Suppressor macrophage treated with lipopolysaccharide for 4 hours (primary cell): ENCODE results near the gene RCAN1.
"Not testable (repeated sequence)": the region's sequence is repeated elsewhere in the genome, so short reads cannot be mapped to it uniquely, and the experiment has no call there.

Experiments used
- DNase-seq: peaks from one replicate; pipeline ENCODE4 v3.0.0-alpha.2; 2020

RCAN1 gene

DNA sequence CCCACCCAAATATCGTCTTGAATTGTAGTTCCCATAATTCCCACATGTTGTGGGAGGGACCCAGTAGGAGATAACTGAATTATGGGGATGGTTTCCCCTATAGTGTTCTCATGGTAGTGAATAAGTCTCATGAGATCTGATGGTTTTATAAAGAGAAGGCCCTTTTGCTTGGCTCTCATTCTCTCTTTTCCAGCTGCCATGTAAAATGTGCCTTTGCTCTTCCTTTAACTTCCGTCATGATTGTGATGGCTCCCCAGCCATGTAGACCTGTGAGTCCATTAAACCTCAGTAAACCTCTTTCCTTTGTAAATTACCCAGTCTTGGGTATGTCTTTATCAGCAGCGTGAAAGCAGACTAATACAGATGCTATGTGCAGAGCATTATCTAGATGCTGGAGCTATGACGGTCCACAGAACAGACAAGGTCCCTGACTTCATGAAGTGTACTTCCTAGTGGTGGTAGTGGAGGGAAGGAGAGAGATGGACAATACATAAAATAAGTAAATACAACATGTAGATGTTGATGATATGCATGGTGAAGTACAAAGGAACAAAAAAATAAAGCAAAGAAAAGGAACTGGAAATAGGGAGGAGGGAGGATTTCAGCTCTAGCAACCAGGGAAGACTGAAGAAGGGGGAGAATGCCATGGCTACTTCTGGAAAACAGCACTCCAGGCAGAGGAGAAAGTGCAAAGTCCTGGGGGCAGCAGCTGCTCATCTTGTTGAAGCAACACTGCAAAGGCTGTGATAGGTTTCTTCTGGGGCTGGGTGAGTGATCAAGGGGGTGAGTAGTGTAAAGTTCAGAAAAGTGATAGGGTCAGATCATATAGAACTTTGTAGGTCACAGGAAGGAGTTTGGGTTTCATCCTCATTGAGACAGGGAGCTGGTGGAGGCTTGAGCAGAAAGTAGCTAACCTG lies 6.8 kb upstream of the RCAN1 start:
- DNase-seq, result no peak

DNA sequence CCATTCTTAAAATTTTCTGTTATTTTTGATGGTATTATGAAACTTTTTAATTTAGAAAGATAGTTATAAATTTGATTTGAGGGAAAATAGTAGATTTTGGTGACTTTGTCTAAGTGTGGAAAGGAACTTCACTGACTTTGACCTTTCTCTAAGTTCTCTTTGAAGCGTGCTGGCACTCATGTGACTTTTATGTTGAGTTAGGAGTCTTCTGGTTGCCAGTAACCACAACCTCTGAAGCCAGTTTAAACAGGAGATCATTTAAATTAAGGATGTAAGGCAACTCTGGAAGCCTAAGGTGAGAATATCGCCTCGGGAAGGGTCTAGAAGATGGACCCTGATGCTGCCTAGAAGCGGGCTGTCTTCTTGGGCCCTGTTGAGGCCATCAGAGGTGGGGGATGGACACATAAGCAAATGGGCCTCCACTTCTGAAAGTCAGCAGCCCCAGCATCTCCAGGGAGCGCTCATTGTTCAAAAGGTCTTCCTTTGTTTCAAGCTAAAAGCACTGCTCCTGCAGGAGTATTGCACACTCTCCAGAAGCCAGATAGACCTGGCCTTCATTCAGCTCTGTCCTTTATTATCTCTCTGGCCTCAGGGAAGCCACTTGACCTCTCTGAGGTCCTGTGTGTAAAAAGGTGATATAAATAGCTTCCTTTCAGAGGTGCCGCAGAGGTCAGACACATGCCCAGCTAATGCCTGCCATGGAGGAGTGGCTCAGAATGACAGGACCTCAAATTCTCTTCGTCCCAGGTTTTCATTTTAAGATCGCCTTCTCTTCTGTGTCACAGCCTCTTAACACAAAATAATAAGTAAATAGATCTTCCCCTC lies 5.1 kb upstream of the RCAN1 start:
- DNase-seq, result no peak

DNA sequence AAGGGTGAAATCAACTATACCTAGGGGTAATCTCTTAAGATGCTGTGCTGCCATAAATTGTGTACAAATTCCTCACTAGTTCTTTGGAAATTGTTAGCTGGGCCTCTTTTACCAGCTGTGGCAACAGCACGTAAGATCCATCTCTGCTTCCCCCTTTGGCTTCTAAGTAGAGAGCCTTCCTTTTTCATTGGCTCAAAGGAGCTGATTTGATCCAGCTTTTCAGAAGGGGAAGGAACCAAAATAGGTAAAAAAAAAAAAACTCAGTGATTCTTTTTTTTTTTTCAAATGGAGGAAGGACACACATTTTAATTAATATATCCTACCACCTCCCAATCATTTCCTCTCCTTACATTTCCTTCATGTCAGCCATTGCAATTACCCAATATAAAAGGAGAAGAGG lies 4.0 kb upstream of the RCAN1 start:
- DNase-seq, result peak; percentile 24

DNA sequence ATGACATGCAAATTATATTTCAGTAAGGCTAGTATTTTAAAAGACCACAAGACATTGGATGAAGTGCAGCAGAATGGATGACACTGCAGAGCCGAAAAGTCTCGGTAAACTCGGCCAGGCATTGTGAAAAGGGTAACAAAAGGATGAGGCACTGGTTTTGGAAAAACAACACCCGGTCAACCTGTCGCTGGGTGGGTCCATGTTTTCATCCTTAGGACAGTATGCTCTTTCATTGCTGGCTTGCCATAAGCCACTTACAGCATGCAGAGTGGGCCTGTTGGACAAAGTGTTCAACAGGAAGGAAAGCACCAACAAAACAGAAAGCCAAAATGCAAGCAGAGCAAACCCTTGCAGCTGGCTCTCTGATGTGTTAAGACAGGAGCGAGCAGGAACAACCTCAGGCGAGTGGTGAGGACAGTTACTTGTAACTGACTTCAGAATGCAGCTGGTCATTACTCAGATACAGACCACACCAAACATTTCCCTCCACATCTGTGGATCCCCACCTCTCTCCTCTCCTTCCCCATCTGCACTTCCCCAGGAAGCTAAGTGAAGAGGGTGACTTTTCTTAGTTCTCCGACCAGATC lies 2.9 kb upstream of the RCAN1 start:
- peak; percentile 21 for DNase-seq

DNA sequence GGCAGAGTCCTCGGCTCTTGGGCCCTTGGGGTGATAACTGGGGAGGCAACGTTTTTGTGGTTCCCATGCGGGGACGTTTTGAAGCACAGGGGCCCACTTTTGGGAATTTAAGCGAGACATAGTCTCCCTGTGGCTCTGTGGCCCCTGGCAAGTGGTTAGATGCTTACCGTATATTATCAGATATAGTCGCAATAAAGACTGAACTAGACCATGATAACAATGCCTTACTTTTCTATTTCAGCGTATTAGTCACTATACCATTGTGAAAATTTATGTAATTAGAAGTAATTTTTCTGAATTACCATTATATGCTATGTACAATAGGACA lies 538 bp upstream of the RCAN1 start:
- no peak for DNase-seq

DNA sequence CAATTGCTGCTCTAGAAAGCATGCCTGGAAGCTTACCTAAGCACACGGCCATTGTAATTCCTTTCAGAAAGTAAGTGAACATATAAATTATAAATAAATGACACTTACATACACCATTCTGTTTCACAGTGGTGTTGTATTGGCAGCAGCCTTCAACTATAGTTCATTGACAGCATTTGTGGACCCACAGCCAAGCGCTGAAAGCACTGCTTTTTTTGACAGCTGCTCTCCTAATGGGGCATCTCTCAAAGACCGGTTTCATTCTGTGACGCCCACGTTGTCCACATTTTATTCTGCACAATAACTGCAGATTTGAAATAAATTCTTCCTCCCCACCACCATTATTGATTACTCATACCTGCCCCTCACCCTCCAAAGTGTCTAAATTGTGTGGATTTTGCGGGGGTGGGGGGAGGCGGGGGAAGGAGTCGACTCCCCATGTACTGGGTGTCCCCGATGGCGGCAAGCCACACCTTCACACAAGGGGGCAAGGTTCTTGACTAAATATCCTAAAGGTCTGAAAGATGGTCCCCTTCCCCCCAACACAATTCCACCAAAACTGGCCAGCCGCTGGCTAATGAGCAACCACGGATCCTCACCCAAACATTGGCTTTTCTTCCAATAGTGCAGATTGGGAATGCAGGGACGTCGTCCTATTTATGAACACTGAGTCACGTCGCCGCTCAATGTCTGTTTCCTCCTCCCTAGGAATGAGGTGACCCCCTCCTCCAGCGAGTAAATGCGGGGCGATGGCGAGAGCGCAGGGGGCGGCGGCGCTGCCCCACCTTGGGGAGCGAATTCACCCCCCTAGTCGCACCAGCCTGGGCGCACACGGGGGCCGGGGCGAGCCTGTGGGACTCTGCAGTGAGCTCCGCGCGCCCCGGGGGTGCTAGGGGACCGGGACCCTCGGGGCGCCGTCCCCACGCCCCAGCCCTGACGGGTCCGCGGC lies 960 bp downstream of the RCAN1 start:
- DNase-seq, result no peak

DNA sequence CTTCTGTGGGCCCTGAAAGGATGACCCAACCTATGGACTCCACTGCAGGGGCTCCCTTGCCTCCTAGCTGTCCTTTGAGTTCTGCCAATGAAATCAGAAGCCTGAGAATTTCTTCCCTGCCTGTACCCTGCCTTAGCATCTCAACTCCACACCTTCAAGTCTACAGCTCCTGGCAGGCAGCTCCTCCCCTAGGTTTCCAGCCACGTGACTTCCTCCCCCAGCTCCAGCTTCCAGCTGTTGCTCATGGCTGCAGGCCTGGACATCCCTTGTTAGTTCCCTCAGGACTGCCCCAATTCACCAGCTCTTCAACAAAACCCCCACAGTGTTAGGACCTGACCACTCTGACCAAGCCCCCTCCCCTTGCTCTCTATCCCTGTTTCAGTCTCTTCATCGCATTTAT lies 2.4 kb downstream of the RCAN1 start:
- DNase-seq, result no peak

DNA sequence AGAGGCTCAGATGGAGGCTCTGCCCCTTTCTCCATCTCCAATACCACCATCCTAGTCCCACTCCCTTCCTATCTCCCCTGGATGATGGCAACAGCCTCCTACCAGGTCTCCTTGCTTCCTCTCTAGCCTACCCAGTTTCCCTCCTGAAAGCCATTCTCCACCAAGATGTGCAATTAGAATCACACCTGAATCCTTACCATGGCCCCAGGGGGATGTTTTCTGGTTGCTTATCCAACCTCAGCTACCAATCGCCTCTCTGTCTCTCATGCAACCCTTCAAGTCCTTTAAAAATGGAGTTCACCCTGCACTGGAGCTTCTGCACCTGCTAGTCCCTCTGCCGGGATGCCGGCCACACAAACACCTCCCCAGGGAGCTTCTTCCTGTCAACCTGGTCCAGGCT lies 2.9 kb downstream of the RCAN1 start:
- DNase-seq, result no peak

DNA sequence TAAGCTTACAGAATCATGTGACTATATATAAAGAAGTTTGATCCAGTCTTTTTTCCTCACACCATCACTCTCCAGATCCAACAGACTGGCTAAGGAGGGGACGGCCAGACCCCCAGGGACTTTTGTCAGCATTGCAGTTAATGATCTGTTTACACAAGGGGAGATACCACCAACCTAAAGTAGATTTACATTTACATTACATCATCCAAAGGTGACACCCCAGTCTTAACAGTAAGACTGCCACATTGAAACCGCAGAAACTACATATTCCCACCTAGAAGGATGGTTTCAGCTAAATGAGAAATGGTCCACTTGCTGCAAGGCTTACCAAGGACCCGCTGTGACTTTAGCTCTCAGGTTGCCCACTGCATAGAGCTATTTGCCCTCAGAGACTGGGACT lies 3.4 kb downstream of the RCAN1 start:
- DNase-seq, result no peak

DNA sequence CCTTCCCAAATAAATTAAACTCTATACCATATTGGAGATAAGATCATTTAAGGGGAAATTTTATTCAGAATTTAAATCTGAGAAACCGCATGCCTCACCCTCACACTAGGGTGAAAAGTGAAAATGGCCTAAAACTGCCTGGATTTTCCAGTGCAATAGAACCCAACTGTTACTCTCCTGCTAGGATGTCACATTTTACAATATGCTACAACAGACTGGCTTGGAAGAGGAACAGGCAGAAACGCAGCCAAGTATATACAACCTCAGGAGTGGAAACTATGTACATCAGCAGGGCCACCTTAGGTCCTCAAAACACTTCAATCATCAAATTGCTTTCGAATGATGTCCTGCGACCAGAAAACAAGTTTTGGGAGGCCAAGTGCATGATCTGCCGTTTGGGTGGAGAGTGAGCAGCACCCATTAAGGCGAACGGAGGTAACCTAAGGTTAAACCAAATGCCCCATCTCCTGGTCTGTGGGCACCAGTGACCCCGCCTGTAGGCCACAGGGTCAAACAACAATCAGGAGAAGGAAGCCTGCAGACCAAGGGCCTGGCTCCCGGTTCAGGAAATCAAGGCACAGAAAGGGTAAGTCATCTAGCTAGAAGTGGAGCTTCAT lies 4.9 kb downstream of the RCAN1 start:
- no peak for DNase-seq

DNA sequence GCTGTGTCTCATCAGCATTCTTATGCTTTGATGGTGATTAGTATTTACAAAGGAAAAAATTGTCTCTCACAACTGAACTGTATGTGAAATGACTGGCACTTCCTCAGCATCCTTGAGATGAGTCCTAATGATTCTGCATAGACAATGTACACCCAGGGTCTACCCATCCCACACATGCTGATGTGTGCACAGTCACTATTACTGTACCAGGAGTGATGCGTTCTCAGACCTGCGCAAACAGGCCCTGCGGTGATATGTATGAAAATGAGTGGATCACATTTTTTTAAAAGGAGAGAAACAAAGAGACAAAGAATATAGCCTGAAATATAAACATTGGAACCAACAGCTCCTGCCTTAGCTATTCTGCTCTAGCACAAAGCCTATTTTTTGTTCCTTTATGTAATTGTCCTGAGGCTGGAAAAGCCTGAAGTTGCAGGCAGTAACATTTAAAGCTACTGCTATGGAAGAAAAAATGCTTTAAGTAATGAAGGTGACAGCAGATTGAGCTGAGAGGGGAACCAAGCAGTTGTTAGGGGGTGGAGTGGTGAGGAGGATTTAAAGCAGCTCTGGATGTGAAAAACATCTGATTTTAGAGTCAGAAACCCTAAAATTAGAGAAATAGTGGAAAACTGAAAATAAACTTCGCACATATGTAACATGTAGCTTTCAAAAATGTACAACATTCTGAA lies 5.5 kb downstream of the RCAN1 start:
- no peak for DNase-seq

DNA sequence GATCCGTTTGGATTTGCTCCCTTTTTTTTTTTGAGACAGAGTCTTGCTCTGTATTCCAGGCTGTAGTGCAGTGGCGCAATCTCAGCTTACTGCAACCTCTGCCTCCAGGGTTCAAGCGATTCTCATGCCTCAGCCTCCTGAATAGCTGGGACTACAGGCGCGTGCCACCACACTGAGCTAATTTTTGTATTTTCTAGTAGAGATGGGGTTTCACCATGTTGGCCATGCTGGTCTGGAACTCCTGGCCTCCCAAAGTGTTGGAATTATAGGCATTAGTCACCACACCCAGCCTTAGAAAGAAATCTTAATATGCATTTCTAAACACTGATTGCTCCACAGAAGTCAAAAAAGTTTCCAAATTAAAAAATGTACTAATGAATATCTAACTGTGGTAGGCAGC lies 7.5 kb downstream of the RCAN1 start:
- DNase-seq, result not testable (repeated sequence)

DNA sequence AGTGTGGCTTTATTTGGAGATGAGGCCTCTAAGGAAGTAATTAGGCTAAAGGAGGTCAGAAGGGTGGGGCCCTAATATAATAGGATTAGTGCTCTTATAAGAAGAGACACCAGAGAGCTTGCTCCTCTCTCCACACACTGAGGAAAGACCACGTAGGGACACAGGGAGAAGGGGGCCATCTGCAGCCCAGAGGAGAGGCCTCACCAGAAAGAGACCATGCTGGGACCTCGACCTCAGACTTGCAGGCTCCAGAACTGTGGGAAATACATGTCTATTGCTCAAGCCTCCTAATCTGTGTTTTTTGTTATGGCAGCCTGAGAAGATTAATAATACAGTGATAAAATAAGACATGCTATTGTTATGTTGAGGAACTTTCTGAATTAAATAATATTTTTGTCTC lies 8.3 kb downstream of the RCAN1 start:
- DNase-seq, result no peak

DNA sequence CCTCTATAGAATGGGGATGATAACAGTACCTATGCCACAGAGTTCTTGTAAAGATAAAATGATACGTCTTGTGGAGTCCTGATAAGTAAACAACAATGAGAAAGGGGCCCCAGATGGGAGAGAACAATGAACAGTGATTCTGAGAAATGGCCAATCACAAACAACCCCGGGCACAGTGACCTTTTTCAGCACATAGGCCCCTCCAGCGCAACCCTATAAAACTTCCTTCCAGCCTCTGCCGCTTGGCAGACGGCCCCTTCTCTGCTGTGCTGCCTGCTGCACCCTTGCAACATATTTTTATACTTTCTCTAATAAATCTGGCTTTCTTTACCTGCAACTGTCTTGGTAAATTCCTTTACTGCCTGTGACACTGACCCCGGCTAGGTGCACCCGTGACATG lies 8.9 kb downstream of the RCAN1 start:
- DNase-seq, result no peak

DNA sequence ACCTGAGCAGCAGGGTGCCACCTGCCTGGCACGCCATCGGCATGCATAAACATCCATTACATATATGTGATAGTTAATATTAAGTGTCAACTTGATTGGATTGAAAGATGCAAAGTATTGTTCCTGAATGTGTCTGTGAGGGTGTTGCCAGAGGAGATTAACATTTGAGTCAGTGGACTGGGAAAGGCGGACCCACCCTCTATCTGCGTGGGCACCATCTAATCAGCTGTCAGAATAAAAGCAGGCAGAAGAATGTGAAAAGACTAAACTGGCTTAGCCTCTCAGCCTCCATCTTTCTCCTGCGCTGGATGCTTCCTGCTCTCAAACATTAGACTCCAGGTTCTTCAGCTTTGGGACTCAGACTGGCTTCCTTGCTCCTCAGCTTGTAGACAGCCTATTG lies 10.0 kb downstream of the RCAN1 start:
- not testable (repeated sequence) for DNase-seq

DNA sequence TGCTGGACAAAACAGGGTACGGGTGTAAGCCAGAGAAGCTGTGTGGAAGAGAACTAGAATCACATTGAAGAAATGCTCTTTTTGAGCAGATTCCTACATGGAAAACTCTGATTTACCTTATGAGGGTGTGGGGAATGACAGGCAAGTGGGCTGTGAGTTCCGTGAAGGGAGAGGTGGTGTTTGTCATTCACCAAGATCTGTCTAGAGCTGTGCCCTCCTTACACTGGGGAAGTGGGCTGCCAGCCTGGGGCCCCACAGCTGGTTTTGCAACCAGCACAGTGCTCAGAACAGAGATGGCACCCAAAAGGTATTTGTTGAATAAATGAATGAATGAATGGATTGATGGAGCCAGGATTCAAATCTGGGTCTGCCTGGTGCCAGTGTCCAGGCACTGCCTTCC lies 10.4 kb downstream of the RCAN1 start:
- no peak for DNase-seq

DNA sequence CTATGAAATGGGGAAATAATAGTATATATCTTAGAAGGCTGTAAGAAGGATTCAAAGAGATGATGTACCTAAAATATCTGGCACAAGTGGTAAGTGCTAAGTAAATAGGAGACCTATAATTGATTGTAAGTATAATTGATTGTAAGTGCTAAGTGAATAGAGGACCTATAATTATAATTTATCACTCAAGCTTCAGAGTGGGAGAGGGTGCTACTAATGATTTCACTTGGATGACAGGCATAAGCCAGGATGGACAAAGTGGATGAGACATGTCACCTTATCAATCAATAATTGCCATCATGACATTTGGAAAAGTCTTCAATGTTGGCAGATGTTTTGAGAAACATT lies 11.2 kb downstream of the RCAN1 start:
- no peak for DNase-seq

DNA sequence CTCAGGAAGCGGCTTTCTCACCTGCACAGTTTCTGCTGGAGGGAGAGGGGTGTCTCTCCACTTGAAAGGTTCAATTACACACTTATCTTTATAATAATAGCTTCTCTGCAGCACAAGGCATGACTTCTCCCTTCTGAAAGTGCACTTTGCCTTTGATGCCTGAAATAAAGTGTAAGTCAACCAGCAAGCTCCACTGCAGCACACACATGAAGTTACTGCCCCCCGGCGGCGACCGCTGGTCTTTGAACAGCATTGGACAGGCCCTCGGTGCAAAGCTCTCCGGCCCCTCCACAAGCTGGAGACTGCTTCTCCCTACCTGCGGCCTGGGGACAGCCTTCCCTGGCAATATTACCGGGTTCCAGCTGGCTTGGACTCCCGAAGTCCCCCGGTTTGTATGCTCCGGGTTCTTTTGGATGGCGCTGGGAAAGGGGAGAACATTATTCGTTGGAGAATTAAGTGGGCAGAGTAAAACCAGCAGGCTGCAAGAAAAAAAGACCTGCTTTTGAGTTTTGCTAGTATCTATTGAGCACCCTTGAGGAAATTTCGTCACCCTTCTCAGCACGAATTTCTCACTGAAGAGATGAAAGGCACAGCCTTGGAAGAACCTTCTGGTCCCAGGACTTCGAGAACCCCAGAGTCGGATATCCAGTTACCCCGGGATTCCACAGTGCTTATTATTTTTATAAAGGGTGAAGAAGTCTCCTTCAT lies 11.8 kb downstream of the RCAN1 start:
- peak; percentile 68 for DNase-seq

DNA sequence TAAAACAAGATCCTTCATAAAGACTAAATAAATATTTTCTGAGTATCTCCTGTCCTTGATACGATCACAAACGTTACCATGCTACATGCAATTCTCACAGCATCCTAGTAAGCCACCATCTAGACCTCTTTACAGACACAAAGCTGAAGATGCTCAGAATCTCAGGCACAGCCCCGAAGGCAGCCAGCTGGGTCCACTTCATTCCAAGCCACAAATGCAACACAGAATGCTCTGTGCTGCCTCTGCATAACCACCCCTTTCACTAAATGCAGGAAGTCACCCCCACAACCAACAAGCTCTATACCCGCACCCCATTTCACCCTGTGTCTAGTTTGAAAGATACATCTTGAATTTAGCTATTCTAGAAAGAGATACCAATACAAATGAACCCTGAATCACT lies 12.9 kb downstream of the RCAN1 start:
- no peak for DNase-seq

DNA sequence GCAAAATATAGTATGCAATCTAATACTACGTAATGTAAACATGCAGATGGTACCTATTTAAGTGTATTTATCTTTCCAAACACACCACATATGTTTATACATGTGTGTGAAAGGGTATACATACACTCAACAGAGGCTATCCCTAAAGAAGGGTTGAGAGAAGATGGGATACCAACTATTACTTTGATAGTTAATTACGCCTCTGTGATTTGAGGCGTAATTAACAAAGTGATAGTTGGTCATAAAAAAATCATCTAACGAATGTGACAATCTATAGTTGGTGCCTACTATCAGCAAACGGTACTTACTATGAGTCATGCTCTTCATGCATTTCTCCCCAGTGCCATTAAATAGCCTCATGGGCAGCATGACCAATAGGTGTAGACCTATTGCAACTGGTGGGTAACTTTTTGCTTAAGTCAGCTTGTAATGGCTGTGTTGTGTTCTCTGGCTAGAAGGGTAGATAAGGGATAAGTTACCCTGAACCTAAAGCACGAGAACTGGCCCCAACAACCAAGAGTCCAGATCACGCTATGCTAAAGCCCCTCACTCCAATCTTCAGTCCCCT lies 15.3 kb downstream of the RCAN1 start:
- no peak for DNase-seq

DNA sequence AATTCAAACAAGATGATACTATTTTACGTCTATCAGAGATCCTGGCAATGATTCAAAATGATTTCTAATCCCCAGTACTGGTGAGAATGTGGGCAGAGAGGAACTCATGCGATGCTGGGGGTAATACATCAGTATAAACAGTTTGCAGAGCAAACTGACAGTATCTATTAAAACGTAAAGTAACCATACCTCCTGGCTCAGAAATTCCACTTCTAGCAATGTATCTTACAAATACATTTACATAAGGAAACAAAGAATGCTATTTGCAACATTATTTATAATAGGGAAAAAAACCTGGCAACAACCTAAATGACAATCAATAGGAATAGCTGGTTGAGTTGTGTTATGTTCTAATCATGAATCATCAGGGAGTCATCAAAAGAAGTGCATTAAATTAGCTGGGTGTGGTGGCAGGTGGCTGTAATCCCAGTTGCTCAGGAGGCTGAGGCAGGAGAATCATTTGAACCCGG lies 15.9 kb downstream of the RCAN1 start:
- no peak for DNase-seq
